Adrenal gland (tissue), 5 donors: ENCODE data around the gene DENND5A.

Source experiments
- POLR2A ChIP-seq, 2 donors: fragments of 450-650 bp; IDR thresholded peaks; one replicate each; pipeline ENCODE4 v1.6.1; 2017; ENCODE audit warnings: antibody characterized with exemption in 2 of 2, mild to moderate bottlenecking in 2 of 2, moderate library complexity in 1 of 2
- TF ChIP-seq, protein P1 (sequence below), 6 experiments: fragments of 450-650 bp in 4 of 6; fragments of 200-600 bp in 2 of 6; sonication (generic) in 1 of 6; IDR thresholded peaks; 1 replicate in 5 of 6; 2 replicates in 1 of 6; pipeline versions ENCODE4 v1.5.1 to v1.8.0; 2016 to 2021; ENCODE audit warnings: antibody characterized with exemption in 6 of 6, mild to moderate bottlenecking in 2 of 6, moderate library complexity in 1 of 6
- donor health status: DM: no; HTN: no; CAD: no.

- TF ChIP-seq, protein P1, sequence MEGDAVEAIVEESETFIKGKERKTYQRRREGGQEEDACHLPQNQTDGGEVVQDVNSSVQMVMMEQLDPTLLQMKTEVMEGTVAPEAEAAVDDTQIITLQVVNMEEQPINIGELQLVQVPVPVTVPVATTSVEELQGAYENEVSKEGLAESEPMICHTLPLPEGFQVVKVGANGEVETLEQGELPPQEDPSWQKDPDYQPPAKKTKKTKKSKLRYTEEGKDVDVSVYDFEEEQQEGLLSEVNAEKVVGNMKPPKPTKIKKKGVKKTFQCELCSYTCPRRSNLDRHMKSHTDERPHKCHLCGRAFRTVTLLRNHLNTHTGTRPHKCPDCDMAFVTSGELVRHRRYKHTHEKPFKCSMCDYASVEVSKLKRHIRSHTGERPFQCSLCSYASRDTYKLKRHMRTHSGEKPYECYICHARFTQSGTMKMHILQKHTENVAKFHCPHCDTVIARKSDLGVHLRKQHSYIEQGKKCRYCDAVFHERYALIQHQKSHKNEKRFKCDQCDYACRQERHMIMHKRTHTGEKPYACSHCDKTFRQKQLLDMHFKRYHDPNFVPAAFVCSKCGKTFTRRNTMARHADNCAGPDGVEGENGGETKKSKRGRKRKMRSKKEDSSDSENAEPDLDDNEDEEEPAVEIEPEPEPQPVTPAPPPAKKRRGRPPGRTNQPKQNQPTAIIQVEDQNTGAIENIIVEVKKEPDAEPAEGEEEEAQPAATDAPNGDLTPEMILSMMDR (IDR thresholded peaks at IDR 0.05), result no peak
- TF ChIP-seq POLR2A (IDR thresholded peaks at IDR 0.05), result no peak
Observed at GRCh38 chr11:9219572-9219971, 45.6 kb downstream of the DENND5A start.
